NCI-H1436 treated with DMSO at 0.1 percent for 48 hours (cell line): ENCODE measurements around the gene STK32B.

Source experiments
- DNase-seq: peaks from one replicate; lab custom pipeline; 2025; lab: John Stamatoyannopoulos, UW

Gene STK32B

GRCh38 chr4:5069901-5070300 lies 18.6 kb downstream of the STK32B start:
- DNase-seq, result no peak

GRCh38 chr4:5072948-5073347 lies 21.7 kb downstream of the STK32B start:
- no peak for DNase-seq

- DNase-seq, result no peak
Observed at GRCh38 chr4:5078009-5078408, 26.7 kb downstream of the STK32B start.

GRCh38 chr4:5079581-5079980 lies 28.3 kb downstream of the STK32B start:
- DNase-seq, result no peak

- no peak for DNase-seq
Observed at GRCh38 chr4:5081441-5081999, 30.2 kb downstream of the STK32B start.

- DNase-seq, result no peak
Observed at GRCh38 chr4:5082376-5082775, 31.1 kb downstream of the STK32B start.

GRCh38 chr4:5084911-5085475 lies 33.7 kb downstream of the STK32B start:
- DNase-seq, result no peak

GRCh38 chr4:5086535-5086934 lies 35.3 kb downstream of the STK32B start:
- DNase-seq, result no peak

GRCh38 chr4:5096261-5096660 lies 45.0 kb downstream of the STK32B start:
- no peak for DNase-seq

- no peak for DNase-seq
Observed at GRCh38 chr4:5098176-5098575, 46.9 kb downstream of the STK32B start.

GRCh38 chr4:5100336-5100735 lies 49.1 kb downstream of the STK32B start:
- DNase-seq, result no peak

GRCh38 chr4:5100986-5101385 lies 49.7 kb downstream of the STK32B start:
- DNase-seq, result no peak

GRCh38 chr4:5101571-5101970 lies 50.3 kb downstream of the STK32B start:
- no peak for DNase-seq

- no peak for DNase-seq
Observed at GRCh38 chr4:5110901-5111300, 59.6 kb downstream of the STK32B start.

GRCh38 chr4:5112333-5113095 lies 61.2 kb downstream of the STK32B start:
- no peak for DNase-seq

GRCh38 chr4:5114950-5115349 lies 63.7 kb downstream of the STK32B start:
- DNase-seq, result no peak

GRCh38 chr4:5118091-5118786 lies 67.0 kb downstream of the STK32B start:
- DNase-seq, result no peak

GRCh38 chr4:5118994-5119835 lies 67.9 kb downstream of the STK32B start:
- DNase-seq, result no peak

- no peak for DNase-seq
Observed at GRCh38 chr4:5120067-5120466, 68.8 kb downstream of the STK32B start.

- no peak for DNase-seq
Observed at GRCh38 chr4:5120468-5120867, 69.2 kb downstream of the STK32B start.

GRCh38 chr4:5122114-5122513 lies 70.8 kb downstream of the STK32B start:
- DNase-seq, result no peak

GRCh38 chr4:5124876-5125275 lies 73.6 kb downstream of the STK32B start:
- DNase-seq, result no peak
